ENCODE results near the gene FNDC4.
"Not testable (repeated sequence)": the region's sequence is repeated elsewhere in the genome, so short reads cannot be mapped to it uniquely, and the experiment has no call there.

The FNDC4 gene

GRCh38 chr2:27494944-27495554 lies at the start of gene FNDC4:
Gene FNDC4, minus strand, starts transcription at chr2:27495200. Its CDS starts 521 bp downstream, at chr2:27494679.
- DNase-seq (ENCODE audit: low read depth in 2 of 2), result no peak

GRCh38 chr2:27544143-27544821 lies 49.3 kb upstream of the FNDC4 start:
- DNase-seq (ENCODE audit: low read depth in 2 of 2), result no peak

GRCh38 chr2:27539649-27540048 lies 44.6 kb upstream of the FNDC4 start:
- not testable (repeated sequence) for DNase-seq (ENCODE audit: low read depth in 2 of 2)

GRCh38 chr2:27538839-27539450 lies 43.9 kb upstream of the FNDC4 start:
- DNase-seq (ENCODE audit: low read depth in 2 of 2), result not testable (repeated sequence)

GRCh38 chr2:27537287-27537686 lies 42.3 kb upstream of the FNDC4 start:
- DNase-seq (ENCODE audit: low read depth in 2 of 2), result no peak

- no peak for DNase-seq (ENCODE audit: low read depth in 2 of 2)
Measured at GRCh38 chr2:27531983-27532382, 37.0 kb upstream of the FNDC4 start.

GRCh38 chr2:27527182-27527581 lies 32.2 kb upstream of the FNDC4 start:
- no peak for DNase-seq (ENCODE audit: low read depth in 2 of 2)

GRCh38 chr2:27522400-27522945 lies 27.5 kb upstream of the FNDC4 start:
- DNase-seq (ENCODE audit: low read depth in 2 of 2), result no peak

- DNase-seq (ENCODE audit: low read depth in 2 of 2), result no peak
Measured at GRCh38 chr2:27520316-27520715, 25.3 kb upstream of the FNDC4 start.

GRCh38 chr2:27518782-27519113 lies 23.7 kb upstream of the FNDC4 start:
- DNase-seq (ENCODE audit: low read depth in 2 of 2), result no peak

- no peak for DNase-seq (ENCODE audit: low read depth in 2 of 2)
Measured at GRCh38 chr2:27518113-27518781, 23.2 kb upstream of the FNDC4 start.

- DNase-seq (ENCODE audit: low read depth in 2 of 2), result no peak
Measured at GRCh38 chr2:27509326-27509725, 14.3 kb upstream of the FNDC4 start.

GRCh38 chr2:27507293-27507692 lies 12.3 kb upstream of the FNDC4 start:
- no peak for DNase-seq (ENCODE audit: low read depth in 2 of 2)

- DNase-seq (ENCODE audit: low read depth in 2 of 2), result no peak
Measured at GRCh38 chr2:27506587-27506986, 11.6 kb upstream of the FNDC4 start.

- no peak for DNase-seq (ENCODE audit: low read depth in 2 of 2)
Measured at GRCh38 chr2:27502142-27502541, 7.1 kb upstream of the FNDC4 start.

- no peak for DNase-seq (ENCODE audit: low read depth in 2 of 2)
Measured at GRCh38 chr2:27501042-27501441, 6.0 kb upstream of the FNDC4 start.

- DNase-seq (ENCODE audit: low read depth in 2 of 2), result no peak
Measured at GRCh38 chr2:27498975-27499374, 4.0 kb upstream of the FNDC4 start.

GRCh38 chr2:27497288-27497627 lies 2.3 kb upstream of the FNDC4 start:
- DNase-seq (ENCODE audit: low read depth in 2 of 2), result no peak

GRCh38 chr2:27496357-27497287 lies 1.6 kb upstream of the FNDC4 start, which contains the start of gene GCKR:
Gene GCKR, plus strand, starts transcription at chr2:27496839. Its CDS starts 66 bp downstream, at chr2:27496905.
- DNase-seq (ENCODE audit: low read depth in 2 of 2), result no peak

GRCh38 chr2:27495840-27496356 lies 898 bp upstream of the FNDC4 start:
- DNase-seq (ENCODE audit: low read depth in 2 of 2), result no peak

GRCh38 chr2:27494284-27494943 lies 586 bp downstream of the FNDC4 start:
- no peak for DNase-seq (ENCODE audit: low read depth in 2 of 2)

Measured in fibroblast of skin of left quadriceps (primary cell).